Fibroblast of lung (primary cell): ENCODE data around the gene ZEB2.

Experiments
- CTCF ChIP-seq, 2 donors: IDR thresholded peaks in 1 of 2; conservative IDR thresholded peaks in 1 of 2; 1 replicate in 1 of 2; 2 replicates in 1 of 2; pipeline ENCODE4 v1.5.1; 2011 to 2012; ENCODE audit warnings: low read length in 2 of 2, control low read depth in 1 of 2, inconsistent platforms in 1 of 2, low read depth in 1 of 2, mild to moderate bottlenecking in 1 of 2
- EZH2 ChIP-seq: IDR thresholded peaks from 2 replicates; pipeline ENCODE4 v1.5.1; 2012; ENCODE audit warnings: low read length, control low read depth, mild to moderate bottlenecking; ENCODE audit errors: missing control alignments

DNA sequence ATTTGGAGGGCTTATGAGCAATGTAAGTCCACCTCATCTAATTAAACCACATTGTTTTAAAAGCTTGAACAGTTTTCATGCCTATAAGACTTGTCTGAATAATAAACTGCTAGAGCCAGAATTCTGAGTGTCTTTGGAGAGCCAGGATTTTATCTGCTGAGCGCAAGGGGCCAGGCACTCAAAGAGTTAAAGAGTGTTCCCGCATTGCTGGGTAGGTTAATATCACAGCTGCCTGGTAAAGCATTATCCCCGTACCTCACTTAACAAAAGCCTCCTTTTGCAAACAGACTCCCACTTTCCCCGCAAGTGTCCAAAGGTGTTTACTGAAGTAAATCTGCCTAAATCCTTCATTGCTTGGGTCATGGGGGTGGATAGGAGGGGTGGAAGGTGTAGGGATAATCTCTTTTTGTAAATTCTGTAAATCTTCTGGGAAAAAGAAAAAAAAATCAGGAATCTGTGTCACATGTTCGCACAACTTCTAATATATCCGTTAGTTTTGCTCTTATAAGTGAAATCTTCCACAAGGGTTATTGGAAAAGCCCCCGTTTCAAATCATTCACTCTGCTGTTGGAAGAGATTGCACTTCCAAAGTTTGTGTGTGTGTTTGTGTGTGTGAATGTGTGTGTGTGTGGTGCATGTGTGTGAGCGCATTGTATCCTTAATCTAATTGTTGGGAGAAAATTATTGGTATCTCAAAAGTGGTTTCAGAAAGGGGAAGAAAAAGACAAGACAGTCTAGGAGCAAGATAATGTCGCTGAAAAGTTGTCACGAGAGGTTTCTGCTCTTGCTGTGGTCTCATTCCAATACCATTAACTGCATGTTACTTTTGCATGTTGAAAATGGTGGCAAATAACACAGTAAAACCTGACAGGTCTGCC is 10.7 kb downstream of the ZEB2 start:
- TF ChIP-seq CTCF (conservative IDR thresholded peaks at IDR 0.05 in 1 of 2, IDR thresholded peaks at IDR 0.05 in 1 of 2; ENCODE audit: low read depth in 1 of 2, low read length in 2 of 2) (no peak), EZH2 (no peak)
